ENCODE data around the gene GRIP2. TPM values are rescaled to one million over a fixed set of nuclear protein-coding genes. Genes with fewer than 3 reads are reported as not detected.

The GRIP2 gene
- total RNA-seq, 2 donors from 2014 or later: 0.47 to 0.53 TPM

DNA sequence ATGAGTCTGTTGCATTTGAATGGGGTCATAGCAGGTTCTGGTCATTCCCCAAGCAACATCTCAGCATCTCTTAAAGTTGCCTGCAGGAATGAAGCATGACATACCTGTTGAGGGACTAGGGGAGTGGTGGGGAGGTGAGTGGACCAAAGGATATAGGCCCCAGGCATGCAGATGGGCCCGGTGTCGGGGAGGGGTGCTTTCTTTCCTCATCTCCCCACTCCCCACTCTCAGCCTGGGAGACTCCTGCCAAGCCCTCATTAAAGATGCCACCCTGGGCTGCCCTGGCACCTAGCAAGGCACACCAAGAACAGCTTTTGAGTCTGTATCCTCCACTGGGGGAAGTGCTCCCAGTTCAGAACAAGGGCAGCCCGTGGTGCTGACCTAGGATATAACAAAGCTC lies 54.2 kb downstream of the GRIP2 start:
- Histone ChIP-seq H3K9me3 (no peaks in the 10 kb centered on the region), H3K27ac (no peak overlapping the region), H3K4me3 (no peak overlapping the region), H3K9ac (ENCODE audit: low read depth in 2 of 2, low read length in 2 of 2) (no peak overlapping the region), H3K36me3 (no peaks in the 10 kb centered on the region), H3K4me1 (no peaks in the 10 kb centered on the region), H3K27me3 (no peaks in the 10 kb centered on the region)
- DNase-seq: no peak
- intact Hi-C loops (cut with DNase I): no loop called here
- TF ChIP-seq, protein P1, sequence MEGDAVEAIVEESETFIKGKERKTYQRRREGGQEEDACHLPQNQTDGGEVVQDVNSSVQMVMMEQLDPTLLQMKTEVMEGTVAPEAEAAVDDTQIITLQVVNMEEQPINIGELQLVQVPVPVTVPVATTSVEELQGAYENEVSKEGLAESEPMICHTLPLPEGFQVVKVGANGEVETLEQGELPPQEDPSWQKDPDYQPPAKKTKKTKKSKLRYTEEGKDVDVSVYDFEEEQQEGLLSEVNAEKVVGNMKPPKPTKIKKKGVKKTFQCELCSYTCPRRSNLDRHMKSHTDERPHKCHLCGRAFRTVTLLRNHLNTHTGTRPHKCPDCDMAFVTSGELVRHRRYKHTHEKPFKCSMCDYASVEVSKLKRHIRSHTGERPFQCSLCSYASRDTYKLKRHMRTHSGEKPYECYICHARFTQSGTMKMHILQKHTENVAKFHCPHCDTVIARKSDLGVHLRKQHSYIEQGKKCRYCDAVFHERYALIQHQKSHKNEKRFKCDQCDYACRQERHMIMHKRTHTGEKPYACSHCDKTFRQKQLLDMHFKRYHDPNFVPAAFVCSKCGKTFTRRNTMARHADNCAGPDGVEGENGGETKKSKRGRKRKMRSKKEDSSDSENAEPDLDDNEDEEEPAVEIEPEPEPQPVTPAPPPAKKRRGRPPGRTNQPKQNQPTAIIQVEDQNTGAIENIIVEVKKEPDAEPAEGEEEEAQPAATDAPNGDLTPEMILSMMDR (IDR thresholded peaks at IDR 0.05): no peak

DNA sequence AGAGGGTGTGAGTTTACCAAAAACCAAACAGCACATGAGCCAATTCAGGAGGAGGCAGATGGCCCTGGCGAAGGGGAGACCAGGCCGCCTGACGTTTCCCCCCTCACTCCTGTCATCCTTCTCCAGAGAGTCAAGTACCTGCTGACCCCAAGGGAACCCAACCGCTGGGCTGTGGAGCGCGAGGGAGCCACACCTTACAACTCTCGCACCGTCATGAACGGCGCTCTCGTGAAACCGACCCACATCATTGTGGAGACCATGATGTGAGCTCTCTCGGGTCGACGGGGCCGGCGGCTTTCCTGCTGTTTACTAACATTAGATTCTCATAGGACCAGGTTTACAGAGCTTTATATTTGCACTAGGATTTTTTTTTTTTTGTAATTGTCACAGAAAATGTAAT lies 55.4 kb downstream of the GRIP2 start:
- H3K36me3 ChIP-seq: no peaks in the 10 kb centered on the region
- no peaks in the 10 kb centered on the region for H3K4me1 ChIP-seq
- no peak overlapping the region for H3K27ac ChIP-seq
- DNase-seq: no peak
- no peak overlapping the region for H3K9ac ChIP-seq (ENCODE audit: low read depth in 2 of 2, low read length in 2 of 2)
- no peak overlapping the region for H3K4me3 ChIP-seq
- TF ChIP-seq, protein P1 (IDR thresholded peaks at IDR 0.05): no peak
- intact Hi-C loops (cut with DNase I): no loop called here
- no peaks in the 10 kb centered on the region for H3K27me3 ChIP-seq
- H3K9me3 ChIP-seq: no peaks in the 10 kb centered on the region

DNA sequence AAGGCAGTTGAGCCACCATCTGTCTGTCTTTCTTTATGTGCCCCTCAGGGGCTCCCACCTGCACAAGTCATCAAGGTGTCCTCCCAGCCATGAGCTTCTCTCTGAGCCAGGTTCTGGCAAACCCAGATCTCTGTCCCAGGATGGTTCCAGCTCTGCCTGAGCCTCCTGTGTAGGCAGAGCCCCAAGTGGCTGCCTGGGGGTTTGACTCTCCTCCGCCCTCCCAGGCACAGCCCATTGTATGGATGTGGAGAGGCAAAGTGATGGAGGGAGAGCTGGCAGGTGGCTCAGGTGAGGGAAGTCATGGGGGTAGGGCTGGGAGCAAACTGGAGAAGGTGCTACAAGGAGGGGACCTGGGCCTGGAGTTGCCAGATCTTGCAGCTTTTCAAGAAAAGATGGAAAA lies 56.9 kb downstream of the GRIP2 start:
- no peak overlapping the region for H3K4me3 ChIP-seq
- H3K27ac ChIP-seq: no peak overlapping the region
- H3K4me1 ChIP-seq: no peaks in the 10 kb centered on the region
- H3K36me3 ChIP-seq: no peaks in the 10 kb centered on the region
- no peak overlapping the region for H3K9ac ChIP-seq (ENCODE audit: low read depth in 2 of 2, low read length in 2 of 2)
- no peaks in the 10 kb centered on the region for H3K27me3 ChIP-seq
- no peak for DNase-seq
- intact Hi-C loops (cut with DNase I): no loop called here
- H3K9me3 ChIP-seq: no peaks in the 10 kb centered on the region
- TF ChIP-seq, protein P1 (IDR thresholded peaks at IDR 0.05): no peak

DNA sequence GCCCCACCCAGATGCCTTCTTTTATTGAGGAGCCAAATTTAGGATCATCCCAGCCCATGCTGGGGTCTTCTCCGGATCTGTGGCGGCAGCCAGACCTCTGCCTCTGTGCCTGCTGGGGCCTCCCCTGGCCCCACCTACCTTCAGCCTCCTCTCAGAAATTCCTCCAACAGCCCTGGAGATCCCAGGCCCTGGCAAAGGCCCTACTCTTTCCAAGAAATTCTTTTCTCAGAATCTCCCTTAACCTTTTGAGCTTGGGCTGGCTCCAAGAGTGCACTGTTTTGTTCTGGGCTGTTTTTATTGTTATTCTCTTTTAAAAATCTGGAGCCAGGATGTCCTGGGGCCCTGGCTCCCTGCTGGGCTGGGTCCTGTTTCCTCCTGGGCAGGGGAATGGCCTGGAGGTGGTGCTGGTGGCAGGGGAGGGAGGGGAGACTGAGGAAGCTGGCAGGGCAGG lies 57.8 kb downstream of the GRIP2 start:
- DNase-seq: no peak
- Histone ChIP-seq H3K9me3 (no peaks in the 10 kb centered on the region), H3K9ac (ENCODE audit: low read depth in 2 of 2, low read length in 2 of 2) (no peak overlapping the region), H3K27ac (no peak overlapping the region), H3K36me3 (no peaks in the 10 kb centered on the region), H3K27me3 (no peaks in the 10 kb centered on the region), H3K4me3 (no peak overlapping the region), H3K4me1 (no peaks in the 10 kb centered on the region)
- TF ChIP-seq, protein P1 (IDR thresholded peaks at IDR 0.05): no peak
- intact Hi-C loops (cut with DNase I): no loop called here

DNA sequence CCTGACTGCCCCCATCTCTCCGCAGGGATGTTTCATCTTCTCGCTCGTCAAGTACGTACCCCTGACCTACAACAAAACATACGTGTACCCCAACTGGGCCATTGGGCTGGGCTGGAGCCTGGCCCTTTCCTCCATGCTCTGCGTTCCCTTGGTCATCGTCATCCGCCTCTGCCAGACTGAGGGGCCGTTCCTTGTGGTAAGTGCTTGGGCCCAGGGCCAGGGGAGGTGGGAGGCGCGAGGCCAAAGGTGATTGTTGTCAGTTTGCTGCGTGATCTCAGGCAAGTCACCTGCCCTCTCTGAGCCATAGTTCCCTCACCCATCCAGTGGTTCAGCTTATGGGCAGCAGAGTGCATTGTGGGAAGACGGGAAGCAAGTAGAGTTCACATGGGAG lies 58.5 kb downstream of the GRIP2 start:
- TF ChIP-seq, protein P1 (IDR thresholded peaks at IDR 0.05): no peak
- no peaks in the 10 kb centered on the region for H3K36me3 ChIP-seq
- DNase-seq: no peak
- intact Hi-C loops (cut with DNase I): no loop called here
- H3K4me3 ChIP-seq: no peak overlapping the region
- H3K9ac ChIP-seq (ENCODE audit: low read depth in 2 of 2, low read length in 2 of 2): no peak overlapping the region
- H3K9me3 ChIP-seq: no peaks in the 10 kb centered on the region
- H3K27me3 ChIP-seq: no peaks in the 10 kb centered on the region
- H3K4me1 ChIP-seq: no peaks in the 10 kb centered on the region
- H3K27ac ChIP-seq: no peak overlapping the region
